ENCODE measurements around the gene BBIP1. TPM values are rescaled to one million over a fixed set of nuclear protein-coding genes. Genes with fewer than 3 reads are reported as not detected.

BBIP1 gene
- total and polyA plus RNA-seq, 4 donors, result 30.4 to 38.6 (median 35.7) TPM

Other genes with a start within 250 kb of the BBIP1 start
- 100 to 1,000 TPM in 1 of 2 donors, 10 to 100 TPM in 1; 67.5 to 124 TPM for gene PDCD4, start 47.3 kb downstream of the BBIP1 start, total RNA-seq
- 10 to 100 TPM; 46.6 to 89.7 TPM for gene PDCD4, start 47.3 kb downstream of the BBIP1 start, polyA plus RNA-seq
- gene SHOC2, start 424 bp upstream of the BBIP1 start, total RNA-seq, result 10 to 100 TPM; 62.5 to 68.4 TPM
- gene SHOC2, start 424 bp upstream of the BBIP1 start, polyA plus RNA-seq, result 10 to 100 TPM; 17.6 to 33.1 TPM
- gene ADRA2A, start 157.8 kb upstream of the BBIP1 start, total RNA-seq, result 10 to 100 TPM; 11.4 to 11.5 TPM
- under 1 TPM; 0.13 to 0.46 TPM for gene ADRA2A, start 157.8 kb upstream of the BBIP1 start, polyA plus RNA-seq